Gastrocnemius medialis (tissue), 4 donors: Measurements from ENCODE around the gene TMEM247.

Experiments
- POLR2A ChIP-seq, 2 donors: fragments of 450-650 bp; IDR thresholded peaks; one replicate each; pipeline ENCODE4 v1.6.1; 2017; ENCODE audit warnings: antibody characterized with exemption in 2 of 2, mild to moderate bottlenecking in 2 of 2, moderate library complexity in 2 of 2
- TF ChIP-seq, protein P1 (sequence below), 5 experiments: fragments of 450-650 bp in 3 of 5; fragments of 200-600 bp in 2 of 5; sonication (generic) in 2 of 5; IDR thresholded peaks in 4 of 5; conservative IDR thresholded peaks in 1 of 5; 1 replicate in 4 of 5; 2 replicates in 1 of 5; pipeline ENCODE4 v1.5.1; 2016 to 2019; ENCODE audit warnings: antibody characterized with exemption in 5 of 5, mild to moderate bottlenecking in 3 of 5, moderate library complexity in 3 of 5

DNA sequence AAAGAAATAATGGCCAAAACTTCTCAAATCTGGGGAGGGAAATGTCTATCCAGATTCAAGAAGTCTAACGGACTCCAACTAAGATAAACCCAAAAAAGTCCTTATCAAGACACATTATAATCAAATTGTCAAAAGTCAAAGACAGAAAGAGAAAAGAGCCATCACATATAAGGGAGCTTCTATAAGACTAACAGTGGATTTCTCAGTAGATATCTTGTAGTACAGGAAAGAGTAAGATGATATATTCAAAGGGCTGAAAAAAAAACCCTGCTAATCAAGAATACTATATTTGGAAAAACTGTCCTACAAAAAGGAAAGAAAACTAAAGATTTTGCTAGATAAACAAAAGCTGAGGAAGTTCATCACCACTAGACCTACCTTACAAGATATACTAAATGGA, 35.4 kb downstream of the TMEM247 start:
- TF ChIP-seq, protein P1, sequence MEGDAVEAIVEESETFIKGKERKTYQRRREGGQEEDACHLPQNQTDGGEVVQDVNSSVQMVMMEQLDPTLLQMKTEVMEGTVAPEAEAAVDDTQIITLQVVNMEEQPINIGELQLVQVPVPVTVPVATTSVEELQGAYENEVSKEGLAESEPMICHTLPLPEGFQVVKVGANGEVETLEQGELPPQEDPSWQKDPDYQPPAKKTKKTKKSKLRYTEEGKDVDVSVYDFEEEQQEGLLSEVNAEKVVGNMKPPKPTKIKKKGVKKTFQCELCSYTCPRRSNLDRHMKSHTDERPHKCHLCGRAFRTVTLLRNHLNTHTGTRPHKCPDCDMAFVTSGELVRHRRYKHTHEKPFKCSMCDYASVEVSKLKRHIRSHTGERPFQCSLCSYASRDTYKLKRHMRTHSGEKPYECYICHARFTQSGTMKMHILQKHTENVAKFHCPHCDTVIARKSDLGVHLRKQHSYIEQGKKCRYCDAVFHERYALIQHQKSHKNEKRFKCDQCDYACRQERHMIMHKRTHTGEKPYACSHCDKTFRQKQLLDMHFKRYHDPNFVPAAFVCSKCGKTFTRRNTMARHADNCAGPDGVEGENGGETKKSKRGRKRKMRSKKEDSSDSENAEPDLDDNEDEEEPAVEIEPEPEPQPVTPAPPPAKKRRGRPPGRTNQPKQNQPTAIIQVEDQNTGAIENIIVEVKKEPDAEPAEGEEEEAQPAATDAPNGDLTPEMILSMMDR (IDR thresholded peaks at IDR 0.05 in 4 of 5, conservative IDR thresholded peaks at IDR 0.05 in 1 of 5) = no peak
- TF ChIP-seq POLR2A (IDR thresholded peaks at IDR 0.05) = no peak
